ENCODE measurements around the gene CXCR6. TPM values are rescaled to one million over a fixed set of nuclear protein-coding genes. Genes with fewer than 3 reads are reported as not detected.

Gene CXCR6
- total and polyA plus RNA-seq, 2 of the 8 experiments (the other 6 are each of a cell fraction or from before 2014, with no cell fraction given), result not detected

DNA sequence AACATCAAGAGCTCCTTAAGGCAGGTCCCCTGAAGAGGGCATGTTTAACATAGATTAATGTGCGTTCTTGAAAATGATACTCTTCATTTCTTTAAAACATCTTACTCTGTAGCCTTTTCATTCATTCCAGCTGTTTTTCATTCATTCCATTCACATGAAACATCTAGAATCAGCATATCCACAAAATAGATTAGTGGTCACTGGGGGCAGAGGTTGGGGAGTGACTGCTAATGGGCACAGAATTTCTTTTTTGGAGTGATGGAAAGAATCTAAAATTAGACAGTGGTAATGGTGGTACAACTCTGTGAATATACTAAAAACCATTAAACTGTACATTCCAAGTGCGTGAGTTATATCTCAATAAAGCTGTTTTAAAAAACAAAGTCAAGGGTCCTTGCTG is 15.4 kb upstream of the CXCR6 start:
- no peak overlapping the region for H3K4me2 ChIP-seq (ENCODE audit: insufficient read depth in 1 of 2, low read depth in 2 of 2, low read length in 2 of 2)
- 87% methylated on average over 2 of the region's 2 CpGs; no CpG with 5 or more reads in 1 of the 2 experiments for WGBS, 2 experiments (ENCODE audit: extremely low coverage in 1 of 2, insufficient coverage in 1 of 2, insufficient read length in 1 of 2, insufficient replicate concordance in 2 of 2, low coverage in 1 of 2, low lambda C conversion rate in 2 of 2, missing lambda C conversion rate in 1 of 2)
- DNase-seq (ENCODE audit: low read depth in 1 of 2, low spot score in 2 of 2) (no peak), FAIRE-seq (no peak)
- H3K4ac ChIP-seq (replicated peaks; ENCODE audit: insufficient read length, low read depth, low read length), result no peak overlapping the region
- H2BK20ac ChIP-seq (ENCODE audit: low read length), result no peak overlapping the region
- no peak overlapping the region for H2BK5ac ChIP-seq (ENCODE audit: low read depth, low read length)
- H2AFZ ChIP-seq (ENCODE audit: low read length), result no peak overlapping the region
- H3K23ac ChIP-seq (ENCODE audit: insufficient read length), result no peak overlapping the region
- no peak overlapping the region for H4K8ac ChIP-seq (ENCODE audit: extremely low read depth, insufficient read depth, low read length)
- no peak overlapping the region for H3K56ac ChIP-seq (replicated peaks; ENCODE audit: insufficient read length, low read depth, low read length)
- H3K18ac ChIP-seq (ENCODE audit: extremely low read depth, low read length), result no peak overlapping the region
- H2AK5ac ChIP-seq (ENCODE audit: low read depth, low read length), result no peak overlapping the region
- no peaks in the 10 kb centered on the region for H3K23me2 ChIP-seq (ENCODE audit: low read depth, low read length)
- H3K9me3 ChIP-seq (ENCODE audit: insufficient read depth in 2 of 2, low read depth in 1 of 2, low read length in 1 of 2), result no peaks in the 10 kb centered on the region
- H3K14ac ChIP-seq (ENCODE audit: insufficient read length), result no peak overlapping the region
- H3K27ac ChIP-seq (ENCODE audit: low read depth, low read length), result no peak overlapping the region
- H3K79me2 ChIP-seq (ENCODE audit: control insufficient read depth in 1 of 2, insufficient read depth in 2 of 2, low read length in 2 of 2), result no peaks in the 10 kb centered on the region
- H3K4me1 ChIP-seq (replicated peaks in 1 of 4; ENCODE audit: control insufficient read depth in 3 of 4, insufficient read depth in 4 of 4, low read length in 3 of 4), result no peaks in the 10 kb centered on the region
- ChIA-PET CTCF (ENCODE audit: partially characterized antibody) (interaction anchor here (0.6 to 2.6 kb wide), 8 partner anchors 9 to 210 kb away, joined by 3 to 8 read pairs (median 4); no protein-coding TSS in a partner anchor), POLR2A (ENCODE audit: partially characterized antibody) (no interaction called here)
- no peaks in the 10 kb centered on the region; the same call in none of the 2 replicates for H3K79me1 ChIP-seq (ENCODE audit: low read depth, low read length)
- H2BK120ac ChIP-seq (replicated peaks; ENCODE audit: low read depth, low read length), result no peak overlapping the region
- no peak overlapping the region for H2BK12ac ChIP-seq (ENCODE audit: low read depth, low read length)
- no peak overlapping the region for H2BK15ac ChIP-seq (ENCODE audit: low read length)
- no peaks in the 10 kb centered on the region for H3K27me3 ChIP-seq (replicated peaks in 1 of 4; ENCODE audit: control insufficient read depth in 3 of 4, extremely low read depth in 1 of 4, insufficient read depth in 3 of 4, low read length in 3 of 4)
- no peak overlapping the region for H4K5ac ChIP-seq (ENCODE audit: insufficient read length, low read depth, low read length)
- peaks cover 8 to 35% (median 19%) of the 10 kb centered on the region in 4 experiments; a peak in 7 of 8 replicates for H3K36me3 ChIP-seq (ENCODE audit: control insufficient read depth in 2 of 4, insufficient read depth in 4 of 4, low read length in 3 of 4)
- peaks cover 0 to 7% of the 10 kb centered on the region in 2 experiments for H4K20me1 ChIP-seq (replicated peaks in 1 of 2; ENCODE audit: control insufficient read depth in 1 of 2, insufficient read depth in 2 of 2, low read length in 2 of 2)
- H4K91ac ChIP-seq (replicated peaks; ENCODE audit: insufficient read length, low read length), result no peak overlapping the region
- H3K4me3 ChIP-seq (ENCODE audit: extremely low read depth in 1 of 4, insufficient read depth in 2 of 4, low read depth in 3 of 4, low read length in 4 of 4), result no peak overlapping the region
- no peak overlapping the region for H3K9ac ChIP-seq (replicated peaks in 1 of 4; ENCODE audit: extremely low read depth in 1 of 4, low read depth in 3 of 4, low read length in 3 of 4)
- TF ChIP-seq RAD21 (IDR thresholded peaks at IDR 0.05 in 1 of 2, conservative IDR thresholded peaks at IDR 0.05 in 1 of 2; ENCODE audit: low read depth in 2 of 2, low read length in 2 of 2) (no peak), BCL11A (IDR thresholded peaks at IDR 0.05; ENCODE audit: low read depth in 2 of 2, low read length in 2 of 2) (no peak), POLR2A (IDR thresholded peaks at IDR 0.05; ENCODE audit: control extremely low read depth in 1 of 2, low read depth in 2 of 2, low read length in 2 of 2) (no peak), CEBPB (IDR thresholded peaks at IDR 0.05; ENCODE audit: low read depth, low read length) (no peak), KDM1A (IDR thresholded peaks at IDR 0.05; ENCODE audit: borderline replicate concordance, low read length) (no peak), POLR2AphosphoS5 (IDR thresholded peaks at IDR 0.05; ENCODE audit: low read depth, low read length) (no peak), SUZ12 (IDR thresholded peaks at IDR 0.05; ENCODE audit: low read length) (no peak)
- TF ChIP-seq, protein P1, sequence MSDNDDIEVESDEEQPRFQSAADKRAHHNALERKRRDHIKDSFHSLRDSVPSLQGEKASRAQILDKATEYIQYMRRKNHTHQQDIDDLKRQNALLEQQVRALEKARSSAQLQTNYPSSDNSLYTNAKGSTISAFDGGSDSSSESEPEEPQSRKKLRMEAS (IDR thresholded peaks at IDR 0.05), result no peak
